ENCODE data around the gene INPPL1. TPM values are rescaled to one million over a fixed set of nuclear protein-coding genes. Genes with fewer than 3 reads are reported as not detected.

INPPL1 gene
- total and polyA plus RNA-seq, 2 of the 13 experiments (the other 11 are each of a cell fraction or from before 2014, with no cell fraction given): 29.1 to 66.9 TPM

GRCh38 chr11:72241291-72241781 lies 16.8 kb downstream of the INPPL1 start (continued):
- TF ChIP-seq ZNF597 (CRISPR knock-in tag; IDR thresholded peaks at IDR 0.05) (no peak), HDAC2 (CRISPR knock-in tag; IDR thresholded peaks at IDR 0.05) (no peak)
- TF ChIP-seq, protein P1, sequence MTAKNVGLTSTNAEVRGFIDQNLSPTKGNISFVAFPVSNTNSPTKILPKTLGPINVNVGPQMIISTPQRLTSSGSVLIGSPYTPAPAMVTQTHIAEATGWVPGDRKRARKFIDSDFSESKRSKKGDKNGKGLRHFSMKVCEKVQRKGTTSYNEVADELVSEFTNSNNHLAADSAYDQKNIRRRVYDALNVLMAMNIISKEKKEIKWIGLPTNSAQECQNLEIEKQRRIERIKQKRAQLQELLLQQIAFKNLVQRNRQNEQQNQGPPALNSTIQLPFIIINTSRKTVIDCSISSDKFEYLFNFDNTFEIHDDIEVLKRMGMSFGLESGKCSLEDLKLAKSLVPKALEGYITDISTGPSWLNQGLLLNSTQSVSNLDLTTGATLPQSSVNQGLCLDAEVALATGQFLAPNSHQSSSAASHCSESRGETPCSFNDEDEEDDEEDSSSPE (CRISPR knock-in tag; IDR thresholded peaks at IDR 0.05): no peak
- TF ChIP-seq, protein P2, sequence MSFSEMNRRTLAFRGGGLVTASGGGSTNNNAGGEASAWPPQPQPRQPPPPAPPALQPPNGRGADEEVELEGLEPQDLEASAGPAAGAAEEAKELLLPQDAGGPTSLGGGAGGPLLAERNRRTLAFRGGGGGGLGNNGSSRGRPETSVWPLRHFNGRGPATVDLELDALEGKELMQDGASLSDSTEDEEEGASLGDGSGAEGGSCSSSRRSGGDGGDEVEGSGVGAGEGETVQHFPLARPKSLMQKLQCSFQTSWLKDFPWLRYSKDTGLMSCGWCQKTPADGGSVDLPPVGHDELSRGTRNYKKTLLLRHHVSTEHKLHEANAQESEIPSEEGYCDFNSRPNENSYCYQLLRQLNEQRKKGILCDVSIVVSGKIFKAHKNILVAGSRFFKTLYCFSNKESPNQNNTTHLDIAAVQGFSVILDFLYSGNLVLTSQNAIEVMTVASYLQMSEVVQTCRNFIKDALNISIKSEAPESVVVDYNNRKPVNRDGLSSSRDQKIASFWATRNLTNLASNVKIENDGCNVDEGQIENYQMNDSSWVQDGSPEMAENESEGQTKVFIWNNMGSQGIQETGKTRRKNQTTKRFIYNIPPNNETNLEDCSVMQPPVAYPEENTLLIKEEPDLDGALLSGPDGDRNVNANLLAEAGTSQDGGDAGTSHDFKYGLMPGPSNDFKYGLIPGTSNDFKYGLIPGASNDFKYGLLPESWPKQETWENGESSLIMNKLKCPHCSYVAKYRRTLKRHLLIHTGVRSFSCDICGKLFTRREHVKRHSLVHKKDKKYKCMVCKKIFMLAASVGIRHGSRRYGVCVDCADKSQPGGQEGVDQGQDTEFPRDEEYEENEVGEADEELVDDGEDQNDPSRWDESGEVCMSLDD (CRISPR knock-in tag; IDR thresholded peaks at IDR 0.05; ENCODE audit: borderline replicate concordance): no peak

GRCh38 chr11:72242141-72242540 lies 17.6 kb downstream of the INPPL1 start:
- WGBS (ENCODE audit: low lambda C conversion rate): 75% methylated on average over 2 of the region's 2 CpGs
- no peaks in the 10 kb centered on the region for H3K9me3 ChIP-seq (ENCODE audit: low read length)
- H3K27ac ChIP-seq (ENCODE audit: extremely low read length, insufficient read depth, low read length): no peak overlapping the region
- no peak for DNase-seq (ENCODE audit: low spot score)
- in situ Hi-C loops (cut with HindIII; ENCODE audit: extremely low pct_ligation_motif_present, low pct_unique_long_range_greater_than_20kb): no loop called here
- intact Hi-C loops (cut with micrococcal nuclease; ENCODE audit: unreplicated experiment): no loop called here
- ChIA-PET POLR2A (no interaction called here), CTCF (ENCODE audit: low intra/inter-chr PET ratio, low total read pairs) (no interaction called here)
- H3K4me1 ChIP-seq (ENCODE audit: insufficient read depth, low read length): peaks cover 17% of the 10 kb centered on the region
- peaks cover 11 to 62% of the 10 kb centered on the region in 2 experiments for H3K27me3 ChIP-seq (ENCODE audit: control insufficient read depth in 1 of 2, insufficient read depth in 2 of 2, low read length in 2 of 2)
- H4K20me1 ChIP-seq (ENCODE audit: insufficient read depth, low read length): no peaks in the 10 kb centered on the region
- H3K4me3 ChIP-seq (replicated peaks in 1 of 3; ENCODE audit: insufficient read depth in 1 of 3, low read depth in 2 of 3, low read length in 3 of 3): no peak overlapping the region
- H3K36me3 ChIP-seq (replicated peaks in 1 of 2; ENCODE audit: control insufficient read depth in 1 of 2, insufficient read depth in 2 of 2, low read length in 2 of 2): no peaks in the 10 kb centered on the region
- H3K79me2 ChIP-seq (ENCODE audit: insufficient read depth, low read length): no peaks in the 10 kb centered on the region
- H2AFZ ChIP-seq (ENCODE audit: low read length): no peak overlapping the region
- no peak overlapping the region for H3K9ac ChIP-seq (ENCODE audit: insufficient read depth, low read depth, low read length)
- BruUV-seq (replicated peaks): no TSS peak
- H3K4me2 ChIP-seq (ENCODE audit: low read depth, low read length): no peak overlapping the region
- no peak for ATAC-seq
- FAIRE-seq: no peak
- no peak for TF ChIP-seq ZNF136 (CRISPR knock-in tag; IDR thresholded peaks at IDR 0.05; ENCODE audit: low read depth)
- TF ChIP-seq ZNF335 (CRISPR knock-in tag; IDR thresholded peaks at IDR 0.05): no peak
- no peak for TF ChIP-seq FOXP1 (IDR thresholded peaks at IDR 0.05)
- no peak for TF ChIP-seq FOXP1 (CRISPR knock-in tag; IDR thresholded peaks at IDR 0.05)
- TF ChIP-seq ZBTB3 (CRISPR knock-in tag; IDR thresholded peaks at IDR 0.05; ENCODE audit: borderline replicate concordance, low read depth): no peak
- TF ChIP-seq ZNF878 (CRISPR knock-in tag; IDR thresholded peaks at IDR 0.05): no peak
- TF ChIP-seq ZNF512B (CRISPR knock-in tag; IDR thresholded peaks at IDR 0.05; ENCODE audit: borderline replicate concordance): no peak
- no peak for TF ChIP-seq RAD51 (IDR thresholded peaks at IDR 0.05; ENCODE audit: borderline replicate concordance)
- TF ChIP-seq ZNF343 (CRISPR knock-in tag; IDR thresholded peaks at IDR 0.05): no peak
- no peak for TF ChIP-seq CENPBD1 (CRISPR knock-in tag; IDR thresholded peaks at IDR 0.05; ENCODE audit: borderline replicate concordance, low read depth)
- TF ChIP-seq PAF1 (CRISPR knock-in tag; IDR thresholded peaks at IDR 0.05): no peak
- no peak for TF ChIP-seq FLYWCH1 (CRISPR knock-in tag; IDR thresholded peaks at IDR 0.05)
